Measurements from ENCODE around the gene TRPM5. TPM values are rescaled to one million over a fixed set of nuclear protein-coding genes. Genes with fewer than 3 reads are reported as not detected.
A peak's percentile ranks its signal among the peaks of the same experiment; 100 is the strongest.

Gene TRPM5
- total and polyA plus RNA-seq, 9 of the 15 experiments (the other 6 are each of a cell fraction or from before 2014, with no cell fraction given) = not detected

DNA sequence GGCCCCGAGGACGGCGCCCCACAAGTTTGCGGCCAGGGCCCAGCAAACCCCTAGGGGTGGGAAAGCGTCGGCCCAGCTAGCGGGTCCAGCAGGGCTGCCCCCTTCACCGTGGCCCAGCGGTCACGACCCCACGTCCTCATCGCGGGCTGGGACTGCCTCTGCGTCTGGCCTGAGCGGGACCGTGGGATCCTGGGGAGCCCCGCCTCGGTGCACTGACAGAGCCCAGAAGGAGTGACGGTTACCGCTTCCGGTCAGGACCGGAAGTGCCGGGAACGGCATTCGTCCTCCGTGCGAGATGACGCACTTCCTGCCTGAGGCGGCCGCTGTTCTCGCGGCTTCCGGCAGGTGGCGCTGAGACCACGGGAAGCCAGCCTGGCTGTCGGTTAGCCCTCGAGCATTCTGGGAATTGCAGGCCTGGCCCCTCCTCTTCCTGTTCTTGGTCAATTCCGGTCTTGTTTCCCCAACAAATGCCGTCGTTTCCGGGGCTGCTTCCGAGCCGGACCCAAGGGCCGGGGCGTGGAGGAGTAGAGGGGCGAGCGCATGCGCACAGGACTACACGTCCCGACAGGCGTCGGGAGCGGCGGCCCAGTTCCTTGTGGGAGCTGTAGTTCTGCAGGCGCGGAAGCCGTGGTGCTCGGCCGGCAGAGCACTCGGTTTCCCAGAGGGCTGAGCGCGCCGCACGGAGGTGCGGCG lies 44.1 kb downstream of the TRPM5 start, which contains the start of gene TSSC4 (continued):
- TF ChIP-seq, protein P1, sequence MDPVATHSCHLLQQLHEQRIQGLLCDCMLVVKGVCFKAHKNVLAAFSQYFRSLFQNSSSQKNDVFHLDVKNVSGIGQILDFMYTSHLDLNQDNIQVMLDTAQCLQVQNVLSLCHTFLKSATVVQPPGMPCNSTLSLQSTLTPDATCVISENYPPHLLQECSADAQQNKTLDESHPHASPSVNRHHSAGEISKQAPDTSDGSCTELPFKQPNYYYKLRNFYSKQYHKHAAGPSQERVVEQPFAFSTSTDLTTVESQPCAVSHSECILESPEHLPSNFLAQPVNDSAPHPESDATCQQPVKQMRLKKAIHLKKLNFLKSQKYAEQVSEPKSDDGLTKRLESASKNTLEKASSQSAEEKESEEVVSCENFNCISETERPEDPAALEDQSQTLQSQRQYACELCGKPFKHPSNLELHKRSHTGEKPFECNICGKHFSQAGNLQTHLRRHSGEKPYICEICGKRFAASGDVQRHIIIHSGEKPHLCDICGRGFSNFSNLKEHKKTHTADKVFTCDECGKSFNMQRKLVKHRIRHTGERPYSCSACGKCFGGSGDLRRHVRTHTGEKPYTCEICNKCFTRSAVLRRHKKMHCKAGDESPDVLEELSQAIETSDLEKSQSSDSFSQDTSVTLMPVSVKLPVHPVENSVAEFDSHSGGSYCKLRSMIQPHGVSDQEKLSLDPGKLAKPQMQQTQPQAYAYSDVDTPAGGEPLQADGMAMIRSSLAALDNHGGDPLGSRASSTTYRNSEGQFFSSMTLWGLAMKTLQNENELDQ (CRISPR knock-in tag; IDR thresholded peaks at IDR 0.05; ENCODE audit: borderline replicate concordance) = 0 out of 2 replicates have a peak, but pooled peaks have one; percentile 73
- TF ChIP-seq CREBBP (IDR thresholded peaks at IDR 0.05; ENCODE audit: low read depth, low read length) = no peak
- peak; percentile 38 to 84; a peak in 1 of 4 replicates for TF ChIP-seq SRF (CRISPR knock-in tag; IDR thresholded peaks at IDR 0.05)
- TF ChIP-seq, protein P2, sequence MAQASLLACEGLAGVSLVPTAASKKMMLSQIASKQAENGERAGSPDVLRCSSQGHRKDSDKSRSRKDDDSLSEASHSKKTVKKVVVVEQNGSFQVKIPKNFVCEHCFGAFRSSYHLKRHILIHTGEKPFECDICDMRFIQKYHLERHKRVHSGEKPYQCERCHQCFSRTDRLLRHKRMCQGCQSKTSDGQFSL (CRISPR knock-in tag; IDR thresholded peaks at IDR 0.05) = peak; percentile 35; the same call in 1 of the 2 replicates
- TF ChIP-seq, protein P2 (tag; IDR thresholded peaks at IDR 0.05) = no peak
- peak; percentile 77 for TF ChIP-seq KDM5B (IDR thresholded peaks at IDR 0.05; ENCODE audit: insufficient replicate concordance, low read depth, low read length)
- TF ChIP-seq, protein P3, sequence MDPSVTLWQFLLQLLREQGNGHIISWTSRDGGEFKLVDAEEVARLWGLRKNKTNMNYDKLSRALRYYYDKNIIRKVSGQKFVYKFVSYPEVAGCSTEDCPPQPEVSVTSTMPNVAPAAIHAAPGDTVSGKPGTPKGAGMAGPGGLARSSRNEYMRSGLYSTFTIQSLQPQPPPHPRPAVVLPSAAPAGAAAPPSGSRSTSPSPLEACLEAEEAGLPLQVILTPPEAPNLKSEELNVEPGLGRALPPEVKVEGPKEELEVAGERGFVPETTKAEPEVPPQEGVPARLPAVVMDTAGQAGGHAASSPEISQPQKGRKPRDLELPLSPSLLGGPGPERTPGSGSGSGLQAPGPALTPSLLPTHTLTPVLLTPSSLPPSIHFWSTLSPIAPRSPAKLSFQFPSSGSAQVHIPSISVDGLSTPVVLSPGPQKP (CRISPR knock-in tag; IDR thresholded peaks at IDR 0.05) = 0 out of 2 replicates have a peak, but pooled peaks have one; percentile 5
- peak; percentile 93 for TF ChIP-seq SUPT5H (IDR thresholded peaks at IDR 0.05)
- TF ChIP-seq, protein P4, sequence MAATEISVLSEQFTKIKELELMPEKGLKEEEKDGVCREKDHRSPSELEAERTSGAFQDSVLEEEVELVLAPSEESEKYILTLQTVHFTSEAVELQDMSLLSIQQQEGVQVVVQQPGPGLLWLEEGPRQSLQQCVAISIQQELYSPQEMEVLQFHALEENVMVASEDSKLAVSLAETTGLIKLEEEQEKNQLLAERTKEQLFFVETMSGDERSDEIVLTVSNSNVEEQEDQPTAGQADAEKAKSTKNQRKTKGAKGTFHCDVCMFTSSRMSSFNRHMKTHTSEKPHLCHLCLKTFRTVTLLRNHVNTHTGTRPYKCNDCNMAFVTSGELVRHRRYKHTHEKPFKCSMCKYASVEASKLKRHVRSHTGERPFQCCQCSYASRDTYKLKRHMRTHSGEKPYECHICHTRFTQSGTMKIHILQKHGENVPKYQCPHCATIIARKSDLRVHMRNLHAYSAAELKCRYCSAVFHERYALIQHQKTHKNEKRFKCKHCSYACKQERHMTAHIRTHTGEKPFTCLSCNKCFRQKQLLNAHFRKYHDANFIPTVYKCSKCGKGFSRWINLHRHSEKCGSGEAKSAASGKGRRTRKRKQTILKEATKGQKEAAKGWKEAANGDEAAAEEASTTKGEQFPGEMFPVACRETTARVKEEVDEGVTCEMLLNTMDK (IDR thresholded peaks at IDR 0.05; ENCODE audit: borderline replicate concordance, insufficient read depth, low read depth, low read length, poor library complexity, severe bottlenecking) = peak; percentile 95
- TF ChIP-seq ZNF324 (CRISPR knock-in tag; IDR thresholded peaks at IDR 0.05) = 0 out of 2 replicates have a peak, but pooled peaks have one; percentile 46
- peak in 1 of 3 experiments; percentile 85 for TF ChIP-seq YY1 (IDR thresholded peaks at IDR 0.05; ENCODE audit: borderline replicate concordance in 1 of 3, control insufficient read depth in 1 of 3, extremely low read depth in 1 of 3, insufficient read depth in 3 of 3, insufficient read length in 1 of 3, insufficient replicate concordance in 2 of 3, low read depth in 1 of 3, low read length in 2 of 3)
- TF ChIP-seq ZNF253 (CRISPR knock-in tag; conservative IDR thresholded peaks at IDR 0.05) = no peak
- TF ChIP-seq ZNF764 (CRISPR knock-in tag; IDR thresholded peaks at IDR 0.05; ENCODE audit: low read depth) = peak; percentile 66; the same call in 1 of the 2 replicates
- TF ChIP-seq CBX5 (IDR thresholded peaks at IDR 0.05; ENCODE audit: borderline replicate concordance, low read depth) = no peak
- TF ChIP-seq ZNF780A (CRISPR knock-in tag; IDR thresholded peaks at IDR 0.05) = no peak
- TF ChIP-seq ZNF197 (CRISPR knock-in tag; IDR thresholded peaks at IDR 0.05; ENCODE audit: low read depth) = peak; percentile 96
- TF ChIP-seq POLR3A (IDR thresholded peaks at IDR 0.05; ENCODE audit: borderline replicate concordance, extremely low read depth, insufficient read depth, insufficient read length) = no peak
- no peak; the same call in 1 of the 2 replicates for TF ChIP-seq TCF3 (CRISPR knock-in tag; IDR thresholded peaks at IDR 0.05)
- TF ChIP-seq ZNF507 (tag; conservative IDR thresholded peaks at IDR 0.05) = no peak

All from K562 (cell line).